ENCODE results near the gene BRSK2.

The BRSK2 gene

DNA sequence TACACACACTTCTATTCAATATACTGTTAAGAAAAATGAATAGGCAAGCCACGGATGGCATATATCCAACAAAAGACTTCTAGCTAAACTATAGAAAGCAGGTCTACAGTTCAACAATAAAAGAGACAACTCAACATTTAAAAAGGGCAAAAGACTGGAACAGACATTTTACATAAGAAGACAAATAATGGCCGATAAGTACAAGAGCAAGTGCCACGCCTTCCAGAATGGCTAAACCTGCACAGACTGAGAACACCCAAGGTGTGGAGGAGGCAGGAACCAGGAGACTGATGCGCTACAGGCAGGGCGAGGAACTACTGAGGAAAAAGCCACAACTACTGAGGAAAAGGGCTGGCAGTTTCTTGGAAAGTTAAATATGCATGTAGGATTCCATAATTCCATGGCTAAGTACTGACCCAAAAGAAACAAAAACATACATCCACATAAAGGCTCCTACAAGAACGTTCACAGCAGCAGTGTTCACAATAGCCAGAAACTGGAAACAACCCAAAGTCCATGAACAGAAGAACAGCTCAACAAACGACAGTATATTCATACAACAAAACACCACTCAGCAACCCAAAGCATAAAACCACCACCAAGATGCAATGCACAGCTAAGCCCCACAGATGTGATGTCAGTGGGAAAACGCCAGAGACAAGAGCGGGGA is 106.5 kb downstream of the BRSK2 start:
- TF ChIP-seq CTCF (conservative IDR thresholded peaks at IDR 0.05), result no peak
- no peak overlapping the region; the same call in 1 of the 2 replicates for H3K27ac ChIP-seq

DNA sequence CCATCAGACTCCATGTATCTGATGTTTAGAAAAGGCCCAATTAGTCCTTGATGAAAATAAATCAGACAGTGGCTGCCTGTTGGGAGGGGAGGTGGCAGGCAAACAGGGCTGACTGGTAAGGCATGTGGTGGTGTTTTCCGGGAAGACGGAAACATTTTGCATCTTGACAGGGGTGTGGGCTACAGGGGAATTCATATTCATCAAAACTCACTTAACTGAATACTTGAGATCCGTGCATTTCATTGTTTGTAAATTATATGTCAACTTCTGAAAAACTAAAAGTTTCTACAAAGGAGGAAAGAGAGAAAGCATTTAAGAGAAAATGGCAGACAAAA is 107.0 kb downstream of the BRSK2 start:
- TF ChIP-seq CTCF (conservative IDR thresholded peaks at IDR 0.05), result no peak
- H3K27ac ChIP-seq, result no peak overlapping the region; the same call in 1 of the 2 replicates

DNA sequence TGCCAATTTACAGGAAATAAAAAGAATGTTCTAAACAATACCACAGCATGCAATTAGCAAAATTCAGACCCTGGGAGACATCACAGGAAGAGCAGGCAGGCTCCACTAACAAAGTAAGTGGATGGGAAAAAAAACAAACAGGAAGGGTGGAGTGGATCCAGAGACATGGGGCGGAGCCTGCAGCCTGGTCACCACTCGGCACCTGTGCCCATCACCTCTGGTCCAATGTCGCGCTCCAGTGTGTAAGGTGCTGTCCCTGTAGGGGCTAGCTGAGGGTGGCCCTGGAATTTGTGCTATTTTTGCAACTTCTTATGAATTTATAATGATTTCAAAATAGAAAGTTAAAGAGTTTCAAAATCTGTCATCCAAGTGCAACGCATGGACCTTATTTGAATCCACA is 107.9 kb downstream of the BRSK2 start:
- no peak overlapping the region for H3K27ac ChIP-seq
- TF ChIP-seq CTCF (conservative IDR thresholded peaks at IDR 0.05), result no peak

GRCh38 chr11:1498262-1498661 is 108.5 kb downstream of the BRSK2 start:
- no peak for TF ChIP-seq CTCF (conservative IDR thresholded peaks at IDR 0.05)

GRCh38 chr11:1499261-1499890 is 109.6 kb downstream of the BRSK2 start:
- no peak overlapping the region for H3K27ac ChIP-seq
- TF ChIP-seq CTCF (conservative IDR thresholded peaks at IDR 0.05), result no peak

More at GRCh38 chr11:1498262-1498661, 108.5 kb downstream of the BRSK2 start:
- no peak overlapping the region for H3K27ac ChIP-seq

GRCh38 chr11:1499899-1500298 is 110.2 kb downstream of the BRSK2 start:
- no peak for TF ChIP-seq CTCF (conservative IDR thresholded peaks at IDR 0.05)
- no peak overlapping the region; the same call in 1 of the 2 replicates for H3K27ac ChIP-seq

DNA sequence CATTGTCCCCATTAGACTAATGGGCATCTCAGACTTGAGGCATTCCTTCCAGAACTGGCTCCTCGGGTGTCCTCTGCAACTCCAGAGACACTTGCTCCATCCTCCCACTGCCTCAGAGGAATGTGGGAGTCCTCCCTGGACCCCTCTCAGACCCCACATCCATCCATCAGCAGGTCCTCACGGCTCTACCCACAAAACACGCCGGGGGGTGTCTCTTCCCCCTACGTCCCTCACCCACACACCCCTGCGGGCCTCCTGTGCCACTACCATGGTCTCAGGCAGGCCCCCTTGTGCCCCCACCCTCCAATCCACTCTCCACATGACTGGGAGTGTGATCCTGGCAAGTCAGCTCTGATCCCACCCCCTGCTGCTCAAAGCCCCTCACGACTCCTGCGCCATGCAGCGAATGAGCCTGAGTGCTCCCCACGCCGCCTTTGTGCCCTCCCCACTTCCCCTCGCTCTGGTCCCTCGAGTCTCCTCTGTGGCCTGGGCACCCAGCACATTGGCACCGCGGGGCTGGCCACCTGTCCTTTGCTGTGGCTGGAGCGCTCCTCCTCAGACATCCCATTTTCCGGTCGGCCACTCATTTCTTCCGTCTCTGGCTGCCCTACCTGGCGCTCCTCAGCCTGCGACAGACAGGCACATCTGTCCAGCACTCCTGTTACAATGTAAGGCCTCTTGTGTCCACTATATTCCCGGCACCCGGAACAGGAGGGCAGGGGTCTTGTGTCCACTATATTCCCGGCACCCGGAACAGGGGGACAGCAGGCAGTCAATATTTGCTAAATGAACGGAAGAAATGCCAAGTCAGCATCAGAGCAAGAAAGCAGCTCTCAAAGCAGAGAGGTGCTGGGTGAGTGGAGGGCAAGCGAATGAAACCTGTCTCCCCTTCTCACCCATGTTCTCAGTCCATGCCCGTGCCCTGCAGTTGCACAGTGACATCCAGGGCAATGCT is 111.0 kb downstream of the BRSK2 start:
- TF ChIP-seq CTCF (conservative IDR thresholded peaks at IDR 0.05), result no peak
- peak overlapping the region; percentile 86 for H3K27ac ChIP-seq

Measured in VCaP (cell line).